NCI-H2196 treated with DMSO at 0.1 percent for 48 hours (cell line): ENCODE data around the gene BCL2L13.

Experiments
- DNase-seq: peaks from one replicate; lab custom pipeline; 2025; ENCODE audit not compliant: unreplicated experiment; lab: John Stamatoyannopoulos, UW

The BCL2L13 gene, protein sequence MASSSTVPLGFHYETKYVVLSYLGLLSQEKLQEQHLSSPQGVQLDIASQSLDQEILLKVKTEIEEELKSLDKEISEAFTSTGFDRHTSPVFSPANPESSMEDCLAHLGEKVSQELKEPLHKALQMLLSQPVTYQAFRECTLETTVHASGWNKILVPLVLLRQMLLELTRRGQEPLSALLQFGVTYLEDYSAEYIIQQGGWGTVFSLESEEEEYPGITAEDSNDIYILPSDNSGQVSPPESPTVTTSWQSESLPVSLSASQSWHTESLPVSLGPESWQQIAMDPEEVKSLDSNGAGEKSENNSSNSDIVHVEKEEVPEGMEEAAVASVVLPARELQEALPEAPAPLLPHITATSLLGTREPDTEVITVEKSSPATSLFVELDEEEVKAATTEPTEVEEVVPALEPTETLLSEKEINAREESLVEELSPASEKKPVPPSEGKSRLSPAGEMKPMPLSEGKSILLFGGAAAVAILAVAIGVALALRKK

DNA sequence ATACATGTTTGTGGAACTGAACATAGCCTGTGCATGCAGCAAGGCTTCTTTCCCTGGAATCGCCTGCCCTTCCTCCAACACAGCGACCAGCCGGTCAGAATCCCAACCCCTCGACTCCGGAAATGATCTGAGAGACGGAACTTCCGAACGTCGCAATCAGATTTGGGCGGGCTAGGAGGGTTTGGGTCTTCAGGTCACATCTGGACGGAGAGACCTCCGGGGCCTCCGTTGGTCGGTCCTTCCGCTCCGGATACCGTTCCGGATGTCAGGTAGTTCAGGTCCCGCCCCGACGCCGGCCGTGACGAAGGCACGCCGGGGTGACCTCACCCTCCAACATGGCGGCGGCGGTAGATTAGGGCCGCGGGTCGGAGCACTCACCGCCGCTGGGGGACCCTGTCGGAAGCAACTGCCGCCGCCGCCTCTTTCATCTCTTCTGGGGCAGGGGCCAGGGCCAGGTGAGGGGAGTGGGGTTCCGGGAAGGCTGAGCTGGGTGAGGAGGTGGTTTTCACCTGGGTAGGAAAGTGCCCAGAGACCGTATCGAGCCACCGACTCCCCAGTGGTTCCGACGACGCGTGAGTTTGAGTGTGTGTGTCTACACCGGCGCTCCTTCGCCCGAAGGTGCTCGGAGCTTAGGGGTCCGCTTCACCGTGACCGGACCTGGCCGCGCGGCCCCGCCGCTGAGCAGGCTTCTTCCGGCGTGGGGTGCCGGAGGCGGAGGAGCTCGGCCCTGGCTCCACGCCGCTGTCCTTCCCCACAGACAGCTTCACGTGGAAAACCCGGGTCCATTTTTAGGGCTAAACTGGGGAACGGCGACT is at the start of gene BCL2L13:
Gene BCL2L13 (plus strand): TSS at position 326 of the 815 bp plus-strand sequence. CDS start 16,955 bp downstream, outside the sequence.
- peak; percentile 89 for DNase-seq

DNA sequence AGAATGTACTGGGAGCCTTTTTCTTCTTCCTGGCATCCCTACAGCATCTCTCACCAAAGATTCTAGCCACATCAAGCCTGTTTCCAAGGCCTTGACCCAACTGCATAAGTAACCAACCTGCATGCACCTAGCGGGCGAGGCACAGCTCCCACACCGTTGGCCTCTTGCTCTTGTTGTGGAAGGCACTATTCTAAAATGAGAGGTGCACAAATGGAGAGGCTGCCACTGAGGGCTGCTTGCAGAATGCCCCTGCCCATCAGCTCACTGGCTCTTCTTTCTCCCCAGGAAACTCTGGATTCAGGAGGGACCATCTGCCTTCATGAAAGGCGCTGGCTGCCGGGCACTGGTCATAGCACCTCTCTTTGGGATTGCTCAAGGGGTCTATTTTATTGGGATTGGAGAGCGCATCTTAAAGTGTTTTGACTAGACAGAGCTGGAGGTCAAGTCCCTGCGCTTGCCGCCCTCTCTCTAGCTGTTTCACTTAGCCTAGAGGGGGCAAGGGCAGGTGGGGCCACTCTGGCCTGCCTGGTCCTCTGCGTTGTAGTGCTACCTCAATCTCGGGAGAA is 48.7 kb upstream of the BCL2L13 start:
- no peak for DNase-seq

DNA sequence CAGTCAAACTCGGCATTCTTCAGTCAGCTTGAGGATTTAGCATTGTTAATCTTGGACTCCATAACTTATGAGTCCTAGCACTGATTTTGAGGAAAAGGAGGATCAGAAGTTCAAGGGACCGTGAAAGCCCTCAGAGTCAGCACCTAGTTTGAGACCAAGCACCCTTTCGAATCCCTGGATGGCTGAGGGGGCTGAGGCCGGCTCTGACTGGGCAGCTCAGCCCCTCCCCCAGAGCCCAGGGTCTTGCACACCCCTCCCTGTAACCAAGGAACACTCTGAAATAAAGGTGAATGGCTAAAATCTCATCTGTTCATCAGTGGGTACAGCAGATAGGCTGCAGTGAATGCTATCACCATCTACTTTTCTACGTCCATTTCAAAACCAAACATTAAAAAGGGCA is 48.0 kb upstream of the BCL2L13 start:
- DNase-seq = no peak

DNA sequence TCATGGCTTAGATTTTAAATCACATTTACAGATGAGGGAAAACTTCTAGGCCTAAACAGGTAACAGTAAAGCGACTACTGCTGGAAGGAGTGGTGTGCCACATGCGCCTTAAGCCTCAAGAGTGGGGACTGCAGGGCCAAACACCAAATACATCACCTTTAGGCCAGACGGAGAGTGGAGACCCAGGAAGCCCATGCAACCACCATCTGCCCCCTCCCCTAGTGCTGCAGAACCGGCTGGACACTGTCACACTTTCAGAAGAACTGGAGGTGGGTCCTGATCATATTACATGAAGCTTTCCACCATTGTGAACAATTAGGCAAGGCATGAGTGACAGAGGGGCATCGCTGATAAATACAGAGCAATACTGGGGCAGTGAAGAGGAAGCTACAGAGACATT is 46.4 kb upstream of the BCL2L13 start:
- DNase-seq = no peak

DNA sequence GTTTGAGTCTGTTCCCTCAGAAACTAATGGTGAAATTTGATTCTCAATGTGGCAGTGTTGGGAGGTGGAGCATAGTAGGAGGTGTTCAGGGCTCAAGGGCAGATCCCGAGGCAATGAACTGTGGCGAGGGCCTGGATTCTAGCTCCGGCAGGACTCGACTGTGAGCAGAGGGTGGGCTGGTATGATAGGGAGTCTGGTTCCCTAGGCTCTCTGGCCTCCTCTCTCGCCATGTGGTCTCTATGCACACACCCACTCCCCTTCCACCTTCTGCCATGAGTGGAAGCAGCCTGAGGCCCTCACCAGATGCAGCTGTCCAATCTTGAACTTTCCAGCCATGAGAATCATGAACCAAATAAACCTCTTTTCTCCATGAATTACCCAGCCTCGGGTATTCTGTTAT is 42.3 kb upstream of the BCL2L13 start:
- DNase-seq = no peak

DNA sequence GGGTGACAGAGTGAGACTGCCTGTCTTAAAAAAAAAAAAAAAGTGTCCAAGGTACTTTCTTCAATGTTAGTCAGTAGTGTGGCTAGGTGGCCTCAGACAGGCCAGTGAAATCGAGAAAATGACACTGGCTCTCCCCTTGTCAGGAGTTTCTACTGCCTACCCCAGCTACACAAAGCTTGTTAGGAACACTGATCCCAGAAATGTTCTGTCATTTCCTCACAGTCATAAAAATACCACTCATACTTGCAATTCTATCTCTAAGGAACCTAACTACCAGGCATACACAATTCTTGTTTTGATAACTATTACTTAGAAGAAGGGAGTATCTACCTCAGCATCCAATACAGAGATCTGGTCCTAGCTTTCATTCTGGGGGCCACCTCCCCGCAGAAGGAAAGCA is 41.3 kb upstream of the BCL2L13 start:
- DNase-seq = no peak

DNA sequence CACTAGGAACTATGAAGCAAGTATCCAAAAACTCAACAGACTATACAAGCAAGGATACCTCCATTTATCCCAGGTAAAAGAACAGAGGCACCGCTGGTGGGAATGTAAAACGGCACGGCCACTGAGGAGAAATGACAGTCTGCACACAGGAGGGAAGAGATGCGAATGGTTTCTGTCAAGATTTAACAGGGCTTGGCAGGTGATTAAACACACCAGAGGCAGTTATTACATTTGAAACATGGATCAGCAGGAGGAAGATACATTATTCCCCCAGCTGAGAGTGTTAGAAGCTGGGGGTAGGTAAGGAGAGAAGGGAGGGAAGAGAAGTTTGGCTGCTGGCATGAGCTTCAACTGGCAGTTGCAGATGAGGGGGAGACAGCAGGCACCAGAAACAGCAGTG is 40.2 kb upstream of the BCL2L13 start:
- DNase-seq = no peak

DNA sequence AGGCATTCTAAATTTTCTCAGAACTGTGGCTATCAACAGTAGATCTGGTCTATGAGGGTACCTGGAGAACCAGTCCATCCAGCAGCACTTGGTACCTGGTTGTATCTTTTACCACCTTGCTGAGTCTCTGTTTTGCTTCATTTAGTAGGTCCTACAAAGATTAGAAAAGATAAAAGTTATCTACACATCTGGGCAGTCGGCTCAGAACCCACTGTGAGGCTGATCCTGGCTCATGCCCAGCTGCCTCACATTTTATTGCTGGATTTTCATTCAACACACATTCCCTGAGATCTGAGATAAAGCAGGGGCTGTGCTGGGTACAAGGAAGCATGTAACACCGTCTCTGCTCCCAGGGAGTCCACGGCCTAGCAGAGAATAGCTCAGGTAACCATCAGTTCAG is 37.5 kb upstream of the BCL2L13 start:
- no peak for DNase-seq

DNA sequence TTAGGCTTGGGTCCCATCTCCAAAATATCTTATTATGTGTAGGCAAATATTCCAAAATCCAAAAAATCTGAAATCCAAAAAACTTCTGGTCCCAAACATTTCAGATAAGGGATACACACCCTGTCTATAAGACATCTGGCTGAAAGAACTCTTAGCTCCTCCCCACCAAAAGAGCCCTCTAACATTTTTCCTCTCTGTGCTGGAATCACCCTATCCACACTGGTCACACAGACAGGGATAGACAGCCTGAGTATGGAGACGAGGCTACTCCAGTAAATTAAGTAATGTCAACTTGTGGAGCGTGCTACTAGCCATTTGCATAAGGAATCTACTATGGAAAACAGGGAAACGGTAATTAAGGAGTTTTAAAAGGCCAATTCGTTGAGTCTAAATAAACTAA is 34.9 kb upstream of the BCL2L13 start:
- DNase-seq = no peak

DNA sequence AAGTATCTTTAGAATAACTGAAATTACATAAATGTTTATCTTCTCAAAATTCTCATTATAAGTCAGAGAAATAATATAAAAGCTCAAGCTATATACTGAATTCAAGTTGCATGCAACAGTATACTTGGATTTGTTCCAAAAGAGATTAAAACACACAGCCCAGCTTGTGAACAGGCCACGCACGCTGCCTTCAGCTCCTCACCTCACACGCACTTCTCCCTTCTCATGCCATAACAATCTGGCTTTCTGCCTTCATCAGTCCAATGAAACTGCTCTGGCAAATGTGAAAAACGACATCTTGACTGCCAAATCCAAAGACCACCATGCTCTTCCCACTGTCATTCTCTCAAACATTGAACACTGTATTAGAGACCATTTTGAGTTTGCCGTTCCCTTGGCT is 32.1 kb upstream of the BCL2L13 start:
- DNase-seq = no peak

DNA sequence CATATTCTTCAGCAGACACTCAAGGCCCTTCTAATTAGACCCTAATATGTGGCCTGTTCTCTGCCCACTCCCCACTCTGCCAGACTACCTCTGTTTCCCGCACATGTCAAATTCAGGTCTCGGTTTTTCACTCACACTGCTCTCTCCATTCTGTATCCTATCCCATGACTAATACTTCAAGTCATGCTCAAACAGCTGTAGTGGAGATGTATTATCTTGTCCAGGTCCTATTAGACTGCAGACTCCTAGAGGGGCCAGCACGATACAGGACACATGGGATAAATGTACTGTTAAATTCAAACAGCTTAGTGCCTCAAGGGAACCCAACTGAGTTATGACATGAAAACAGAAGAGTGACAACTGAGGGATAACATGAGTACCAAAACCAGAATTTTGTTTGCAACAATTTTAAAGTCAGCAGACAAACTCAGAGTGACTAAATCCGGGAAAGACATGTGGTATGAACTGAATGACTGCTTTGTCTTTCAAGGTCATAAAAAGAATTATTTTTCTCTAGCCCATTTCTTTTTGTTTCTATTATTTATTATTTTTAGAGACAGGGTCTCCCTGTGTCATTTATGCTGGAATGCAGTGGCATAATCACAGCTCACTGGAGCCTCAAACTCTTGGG is 30.6 kb upstream of the BCL2L13 start:
- no peak for DNase-seq

DNA sequence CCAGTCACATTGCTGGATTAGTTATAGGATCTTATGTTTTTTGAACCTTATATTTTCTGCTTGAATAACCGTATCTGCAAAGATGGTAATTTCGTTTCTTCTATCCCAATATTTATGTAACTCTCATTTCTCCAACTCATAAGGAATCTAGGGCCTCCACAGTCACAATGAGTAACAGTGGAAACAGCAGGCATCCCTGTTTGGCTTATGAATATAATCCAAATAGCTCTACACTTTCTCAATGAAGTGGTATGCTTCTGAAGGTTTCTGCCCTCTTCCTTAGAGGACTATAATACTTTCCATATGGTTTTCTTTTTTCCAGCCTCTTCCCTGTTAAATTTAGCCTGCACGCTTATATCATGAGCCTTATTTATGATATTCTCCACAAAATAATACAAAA is 26.5 kb upstream of the BCL2L13 start:
- no peak for DNase-seq

DNA sequence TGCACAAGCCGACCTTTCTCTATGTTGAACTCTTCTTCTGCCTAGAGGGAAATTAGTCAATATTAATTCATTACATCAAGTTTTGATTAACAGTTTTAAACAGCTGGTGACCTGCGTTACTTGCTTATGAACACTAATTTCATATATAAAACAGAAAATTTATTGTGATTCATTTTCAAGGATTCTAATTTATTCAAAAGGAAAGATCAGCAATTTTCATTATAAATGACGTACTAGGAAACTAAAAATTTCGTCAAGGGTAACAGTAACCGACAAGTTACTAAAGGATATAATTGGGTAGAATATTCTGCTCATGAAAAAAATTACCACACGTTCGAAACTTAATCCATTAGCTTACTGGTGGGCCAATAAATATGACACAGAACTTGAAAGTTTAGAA is 25.3 kb upstream of the BCL2L13 start:
- no peak for DNase-seq

DNA sequence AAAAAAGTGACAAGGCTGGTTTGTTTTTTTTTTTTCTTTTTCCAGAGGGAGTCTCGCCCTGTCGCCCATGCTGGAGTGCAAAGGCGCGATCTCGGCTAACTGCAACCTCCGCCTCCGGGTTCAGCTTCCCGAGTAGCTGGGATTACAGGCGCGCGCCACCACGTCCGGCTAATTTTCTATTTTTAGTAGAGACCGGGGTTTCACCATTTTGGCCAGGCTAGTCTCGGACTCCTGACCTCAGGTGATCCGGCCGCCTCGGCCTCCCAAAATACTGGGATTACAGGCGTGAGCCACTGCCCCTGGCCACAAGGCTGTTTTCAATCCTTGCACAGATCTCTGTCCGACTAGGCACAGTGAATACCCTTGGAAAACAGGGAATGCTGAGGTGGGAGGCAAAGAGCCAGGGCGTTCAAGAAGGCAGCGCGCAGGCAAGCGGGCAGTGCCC is 10.6 kb upstream of the BCL2L13 start:
- DNase-seq = no peak

DNA sequence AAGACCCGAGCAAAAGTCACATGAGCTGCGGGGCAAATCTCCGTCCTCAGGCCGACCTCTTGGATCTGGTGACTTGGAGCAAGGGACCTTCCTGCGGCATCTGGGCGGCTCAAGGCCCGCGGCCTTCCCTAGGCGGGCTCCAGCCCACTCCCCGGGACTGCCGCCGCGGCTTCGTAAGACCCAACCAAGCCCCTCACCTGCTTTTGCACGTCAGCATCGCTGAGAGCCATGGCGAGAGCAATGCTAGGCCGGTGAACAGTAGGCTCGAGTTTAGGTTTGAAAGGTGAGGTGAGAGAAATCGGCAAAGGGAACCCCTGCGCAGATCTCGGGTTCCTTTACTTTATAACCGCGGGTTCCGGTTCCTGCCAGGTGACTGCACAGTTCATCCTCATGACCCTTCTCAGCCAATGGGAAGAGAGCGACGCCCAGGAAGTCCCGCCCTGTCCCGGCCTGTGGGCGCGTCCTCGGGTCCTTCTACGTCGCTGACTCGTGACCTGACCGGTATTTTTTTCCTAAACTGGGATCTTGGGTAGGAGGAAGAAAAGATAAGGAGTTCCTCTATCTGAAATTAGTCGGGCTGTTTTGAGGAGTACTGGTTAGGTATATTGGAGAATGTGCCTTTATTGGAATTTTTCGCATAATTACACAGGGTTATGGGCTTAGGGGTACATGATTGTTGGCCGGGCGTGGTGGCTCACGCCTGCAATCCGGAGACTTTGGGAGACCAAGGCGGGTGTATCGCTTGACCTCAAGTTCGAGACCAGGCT is 10.0 kb upstream of the BCL2L13 start, which contains the start of gene ATP6V1E1:
Gene ATP6V1E1 (minus strand): TSS at position 344 of the 767 bp plus-strand sequence. CDS start 114 bp downstream, at position 230.
- DNase-seq = peak; percentile 89

DNA sequence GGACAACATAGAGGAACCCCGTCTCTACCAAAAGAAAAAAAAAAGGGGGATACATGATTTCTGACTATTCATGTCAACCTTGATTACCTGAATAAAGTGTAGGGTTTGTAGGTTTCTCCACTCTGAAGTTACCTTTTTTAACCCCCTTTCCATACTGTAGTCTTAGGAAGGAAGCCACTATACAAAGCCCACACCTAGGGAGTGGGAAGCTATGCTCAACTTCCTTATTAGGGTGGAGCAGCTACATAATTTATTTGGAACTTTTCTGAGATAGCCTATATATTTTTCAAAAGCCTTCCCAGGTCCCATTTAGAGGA is 9.4 kb upstream of the BCL2L13 start:
- no peak for DNase-seq

DNA sequence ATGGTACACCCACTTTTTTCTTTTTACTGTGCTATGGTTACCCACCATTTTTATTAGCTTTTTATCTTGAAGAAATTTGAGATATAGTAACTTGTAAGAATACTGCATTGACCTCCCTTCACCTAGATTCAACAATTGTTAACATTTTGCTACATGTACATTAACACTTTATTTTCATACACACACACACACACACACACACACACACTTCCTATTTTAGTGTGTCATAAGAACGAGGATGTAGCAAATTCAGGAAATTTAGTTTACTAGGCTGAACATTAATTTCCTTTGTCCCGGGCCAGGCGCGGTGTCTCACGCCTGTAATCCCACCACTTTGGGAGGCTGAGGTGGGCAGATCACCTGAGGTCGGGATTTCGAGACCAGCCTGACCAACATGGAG is 8.9 kb upstream of the BCL2L13 start:
- no peak for DNase-seq

DNA sequence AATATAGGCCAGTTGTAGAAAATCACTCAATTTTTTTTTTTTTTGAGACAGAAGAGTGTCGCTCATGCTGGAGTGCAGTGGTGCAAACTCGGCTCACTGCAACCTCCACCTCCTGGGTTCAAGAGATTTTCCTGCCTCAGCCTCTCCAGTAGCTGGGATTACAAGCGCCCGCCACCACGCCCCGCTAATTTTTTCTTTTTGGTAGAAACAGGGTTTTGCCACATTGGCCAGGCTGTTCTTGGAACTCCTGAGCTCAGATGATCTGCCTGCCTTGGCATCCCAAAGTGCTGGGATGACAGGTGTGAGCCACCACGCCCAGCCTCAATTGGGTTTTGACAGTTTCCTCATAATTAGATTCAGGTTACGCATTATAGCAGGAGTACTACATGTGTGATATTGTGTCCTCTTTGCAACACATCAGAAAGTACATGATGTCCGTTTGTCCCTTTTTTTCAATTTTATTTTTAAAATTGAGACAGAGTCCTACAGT is 7.4 kb upstream of the BCL2L13 start:
- DNase-seq = no peak

DNA sequence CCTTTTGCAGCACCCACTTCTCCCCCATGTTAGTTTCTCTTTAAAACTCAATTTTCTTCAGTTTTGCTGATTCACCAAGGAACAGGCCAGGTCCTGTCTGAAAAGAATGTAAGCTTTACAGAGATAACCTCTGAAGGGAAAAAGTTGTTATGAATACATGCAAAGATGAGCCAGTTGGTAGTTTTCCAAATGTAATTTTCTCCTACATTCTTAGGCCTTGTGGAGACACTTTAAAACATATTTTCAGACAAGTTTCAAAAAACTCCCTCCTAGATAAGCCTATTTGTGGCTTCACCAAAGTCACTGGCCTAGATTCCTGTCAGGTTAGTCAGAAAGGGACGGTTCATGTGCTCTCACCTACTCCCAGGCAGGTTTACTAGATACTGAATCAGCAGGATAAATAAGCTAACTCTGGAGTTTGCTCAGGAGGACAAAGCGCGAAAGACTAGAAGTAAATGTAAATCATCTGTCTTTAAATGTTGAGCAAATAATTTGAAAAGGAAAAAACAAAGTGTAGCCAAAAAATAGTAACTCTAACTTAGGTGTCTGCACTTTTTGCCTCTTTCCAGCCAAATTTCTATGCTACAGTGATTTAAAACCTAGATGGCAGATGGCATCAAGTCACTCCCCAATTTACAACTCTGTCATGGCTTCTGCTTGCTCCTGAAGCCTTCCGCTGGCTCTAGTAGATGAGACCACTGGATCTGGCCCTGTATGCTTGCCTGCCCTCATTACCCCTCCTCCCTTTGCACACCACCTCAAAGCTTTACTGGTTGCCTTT is 5.2 kb upstream of the BCL2L13 start:
- DNase-seq = no peak

DNA sequence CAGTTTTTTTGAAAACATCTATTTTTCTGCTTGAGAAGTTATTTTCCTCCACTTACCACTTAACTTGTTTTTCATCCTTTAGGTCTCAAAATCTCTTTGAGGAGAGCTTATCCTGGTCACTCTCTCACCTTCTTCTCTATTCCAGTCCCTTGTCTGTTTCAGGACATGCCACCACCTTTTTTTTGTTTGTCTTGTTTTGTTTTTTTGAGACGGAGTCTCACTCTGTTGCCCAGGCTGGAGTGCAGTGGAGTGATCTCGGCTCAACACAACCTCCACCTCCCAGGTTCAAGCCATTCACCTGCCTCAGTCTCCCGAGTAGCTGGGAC is 4.6 kb upstream of the BCL2L13 start:
- no peak for DNase-seq
